ENCODE measurements around the gene SPTLC3.

The SPTLC3 gene

DNA sequence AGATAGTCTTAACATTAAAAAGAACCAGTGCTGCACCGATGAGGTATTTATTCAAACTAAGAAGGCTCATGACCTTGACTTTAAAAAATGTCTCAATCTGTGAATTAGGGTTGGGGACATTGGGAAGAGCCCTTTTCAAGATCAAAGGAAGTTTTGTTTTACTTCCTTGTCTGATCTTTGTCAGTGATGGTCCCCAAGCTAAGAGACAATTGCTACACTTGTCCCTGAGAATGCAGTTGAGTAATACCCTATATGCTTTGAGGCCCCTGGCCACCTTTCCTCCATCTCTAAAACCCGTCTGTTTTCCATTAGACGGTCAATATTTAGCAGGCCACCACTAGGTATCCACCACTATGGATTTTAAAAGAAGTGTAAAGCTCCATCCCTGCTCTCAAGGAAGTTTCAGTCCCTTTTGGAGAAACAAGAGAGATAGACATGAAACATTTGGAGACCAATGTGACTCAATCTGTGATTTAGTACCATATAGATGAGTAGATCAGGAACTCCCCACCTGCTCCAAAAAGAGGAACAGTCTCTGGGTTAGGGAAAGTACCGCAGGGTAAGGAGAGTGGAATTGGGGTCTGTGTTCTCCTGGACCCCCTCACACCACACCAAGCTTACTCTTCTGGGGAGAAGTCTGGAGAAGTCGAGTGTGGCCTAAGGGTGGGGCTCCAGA, 113.2 kb downstream of the SPTLC3 start:
- H3K4me3 ChIP-seq (ENCODE audit: low read depth, low read length): no peak overlapping the region
- TF ChIP-seq, protein P1, sequence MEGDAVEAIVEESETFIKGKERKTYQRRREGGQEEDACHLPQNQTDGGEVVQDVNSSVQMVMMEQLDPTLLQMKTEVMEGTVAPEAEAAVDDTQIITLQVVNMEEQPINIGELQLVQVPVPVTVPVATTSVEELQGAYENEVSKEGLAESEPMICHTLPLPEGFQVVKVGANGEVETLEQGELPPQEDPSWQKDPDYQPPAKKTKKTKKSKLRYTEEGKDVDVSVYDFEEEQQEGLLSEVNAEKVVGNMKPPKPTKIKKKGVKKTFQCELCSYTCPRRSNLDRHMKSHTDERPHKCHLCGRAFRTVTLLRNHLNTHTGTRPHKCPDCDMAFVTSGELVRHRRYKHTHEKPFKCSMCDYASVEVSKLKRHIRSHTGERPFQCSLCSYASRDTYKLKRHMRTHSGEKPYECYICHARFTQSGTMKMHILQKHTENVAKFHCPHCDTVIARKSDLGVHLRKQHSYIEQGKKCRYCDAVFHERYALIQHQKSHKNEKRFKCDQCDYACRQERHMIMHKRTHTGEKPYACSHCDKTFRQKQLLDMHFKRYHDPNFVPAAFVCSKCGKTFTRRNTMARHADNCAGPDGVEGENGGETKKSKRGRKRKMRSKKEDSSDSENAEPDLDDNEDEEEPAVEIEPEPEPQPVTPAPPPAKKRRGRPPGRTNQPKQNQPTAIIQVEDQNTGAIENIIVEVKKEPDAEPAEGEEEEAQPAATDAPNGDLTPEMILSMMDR (IDR thresholded peaks at IDR 0.05; ENCODE audit: control insufficient read depth, extremely low read depth, insufficient read depth): no peak
- no peak for DNase-seq (ENCODE audit: low read depth)

GRCh38 chr20:13125486-13125885, 116.7 kb downstream of the SPTLC3 start:
- no peak overlapping the region for H3K4me3 ChIP-seq (ENCODE audit: low read depth, low read length)
- no peak for DNase-seq (ENCODE audit: low read depth)
- TF ChIP-seq, protein P1 (IDR thresholded peaks at IDR 0.05; ENCODE audit: control insufficient read depth, extremely low read depth, insufficient read depth): no peak

DNA sequence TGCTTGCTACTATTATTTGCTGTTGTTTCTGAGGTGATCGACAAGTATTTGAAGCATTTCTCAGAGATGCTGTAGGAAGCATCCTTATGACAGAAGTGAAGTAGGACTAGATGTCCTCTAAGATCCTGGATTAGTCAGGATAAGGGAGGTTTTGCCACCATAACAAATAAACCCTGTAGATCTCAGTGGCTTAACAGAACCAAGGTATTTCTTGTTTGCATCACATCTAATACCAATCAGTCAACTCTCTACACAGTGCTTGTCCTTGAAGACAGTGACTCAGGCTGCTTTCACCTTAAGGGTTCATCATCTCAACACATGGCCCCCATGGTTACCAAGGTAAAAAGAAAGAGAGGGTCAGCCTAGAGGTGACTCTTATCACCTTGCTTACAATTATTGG, 119.4 kb downstream of the SPTLC3 start:
- TF ChIP-seq, protein P1 (IDR thresholded peaks at IDR 0.05; ENCODE audit: control insufficient read depth, extremely low read depth, insufficient read depth): no peak
- no peak overlapping the region for H3K4me3 ChIP-seq (ENCODE audit: low read depth, low read length)
- DNase-seq (ENCODE audit: low read depth): no peak

DNA sequence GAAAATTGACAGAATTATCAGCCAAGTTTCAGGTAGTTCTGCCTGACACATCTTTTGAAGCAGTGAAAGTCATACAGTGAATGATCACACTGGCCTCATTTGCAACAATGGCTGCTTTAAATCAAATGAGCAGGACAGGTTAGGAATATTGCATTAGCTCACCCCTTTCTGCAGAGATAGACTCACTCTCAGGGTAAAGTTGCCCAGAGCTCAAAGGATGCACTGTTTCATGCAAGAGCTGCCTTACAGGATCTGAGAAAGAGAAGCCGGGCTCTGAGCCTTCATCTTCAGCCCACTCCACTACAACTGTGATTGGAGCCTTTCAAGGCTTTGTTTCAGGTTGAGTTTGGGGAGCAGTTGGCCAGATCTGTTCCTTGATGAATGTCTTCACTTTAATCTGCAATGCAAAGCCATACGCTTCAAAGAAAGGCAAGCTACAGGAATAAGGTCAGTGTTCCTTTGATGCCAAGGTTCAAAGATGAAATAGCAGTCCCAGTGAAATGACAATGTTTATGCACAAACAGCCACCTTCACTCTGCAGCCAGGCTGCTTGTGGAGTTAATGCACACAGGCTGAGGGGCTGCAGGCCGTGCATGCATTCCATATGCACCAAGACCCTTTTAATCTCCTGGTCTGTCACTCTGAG, 121.4 kb downstream of the SPTLC3 start:
- TF ChIP-seq, protein P1 (IDR thresholded peaks at IDR 0.05; ENCODE audit: control insufficient read depth, extremely low read depth, insufficient read depth): no peak
- no peak for DNase-seq (ENCODE audit: low read depth)

GRCh38 chr20:13130707-13131103, 121.9 kb downstream of the SPTLC3 start:
- DNase-seq (ENCODE audit: low read depth): no peak
- TF ChIP-seq, protein P1 (IDR thresholded peaks at IDR 0.05; ENCODE audit: control insufficient read depth, extremely low read depth, insufficient read depth): no peak
- H3K4me3 ChIP-seq (ENCODE audit: low read depth, low read length): no peak overlapping the region

More for the DNA sequence above, 121.4 kb downstream of the SPTLC3 start:
- no peak overlapping the region for H3K4me3 ChIP-seq (ENCODE audit: low read depth, low read length)

- H3K4me3 ChIP-seq (ENCODE audit: low read depth, low read length): no peak overlapping the region
- DNase-seq (ENCODE audit: low read depth): no peak
- TF ChIP-seq, protein P1 (IDR thresholded peaks at IDR 0.05; ENCODE audit: control insufficient read depth, extremely low read depth, insufficient read depth): no peak
Observed at GRCh38 chr20:13131688-13132087, 122.9 kb downstream of the SPTLC3 start.
